Adipose tissue (tissue), 3 donors: ENCODE results near the gene DOP1A. TPM values are rescaled to one million over a fixed set of nuclear protein-coding genes. Genes with fewer than 3 reads are reported as not detected.

Experiments used
- H3K27ac ChIP-seq: one replicate; pipeline ENCODE4 v1.5.1; 2013; ENCODE audit warnings: low read depth, low read length
- WGBS, 3 donors: extraction: QIAGEN DNeasy Blood & Tissue Kit; methylation state at CpG; one replicate each; pipeline ENCODE4 v1.1.7; 2013; 5-methylcytosine and 5-hydroxymethylcytosine counted together
- polyA plus RNA-seq, 3 donors: library from polyadenylated mRNA; stranded (reverse); fragments of 200-250 nt; gene quantifications; one replicate each; pipeline ENCODE4 v1.2.3, GENCODE V29; 2013
- donor health status: healthy with polysubstance abuse.
- donor health status: Bipolar disorder and iron deficiency.
- donor health status: healthy.

DOP1A gene
- polyA plus RNA-seq, 3 donors = 4.3 to 5.7 (median 4.4) TPM

DNA sequence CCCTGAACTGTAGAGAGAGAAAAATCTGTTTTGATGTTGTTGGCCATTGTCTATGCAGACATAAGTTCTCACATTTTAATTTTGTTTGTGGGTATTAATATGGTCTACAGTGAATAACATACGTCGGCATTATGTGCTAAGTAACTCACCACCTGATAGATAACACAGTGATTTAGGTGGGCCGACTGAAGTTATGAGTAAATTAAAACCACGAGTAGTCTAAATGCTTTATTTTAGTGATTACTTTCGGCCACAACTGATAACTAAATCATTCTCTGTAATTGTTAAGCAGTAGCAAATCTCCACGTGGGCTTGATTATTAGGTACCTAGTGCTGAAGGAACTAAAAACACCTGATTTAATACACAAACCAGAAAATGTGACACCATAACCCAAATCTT, 1.1 kb downstream of the DOP1A start:
- 25 to 65% (median 64%) methylated on average over 6 of the region's 6 CpGs for WGBS, 3 donors
- no peak overlapping the region for H3K27ac ChIP-seq

GRCh38 chr6:83069633-83070032, 2.2 kb downstream of the DOP1A start:
- no peak overlapping the region for H3K27ac ChIP-seq

- no peak overlapping the region for H3K27ac ChIP-seq
- 73 to 81% (median 73%) methylated on average over 4 of the region's 4 CpGs for WGBS, 3 donors
Observed at GRCh38 chr6:83071023-83071422, 3.6 kb downstream of the DOP1A start.

DNA sequence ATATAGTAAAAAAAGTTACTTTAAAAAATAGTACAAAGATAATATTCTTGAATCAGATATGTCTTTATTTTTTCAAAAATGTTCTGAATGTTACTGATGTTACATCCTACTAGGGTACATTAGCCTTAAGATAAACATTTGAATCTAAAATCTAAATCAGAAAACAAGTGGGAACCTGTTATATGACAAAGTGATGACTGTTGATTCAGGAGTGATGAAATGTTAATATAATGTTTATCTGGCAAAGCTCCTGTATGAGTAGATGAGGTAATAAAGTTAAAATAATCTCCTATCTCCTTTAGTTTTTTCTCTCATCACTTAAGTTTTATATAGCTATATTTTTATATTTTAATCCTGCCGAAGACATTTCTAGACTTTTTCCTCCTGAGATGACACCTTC, 4.2 kb downstream of the DOP1A start:
- H3K27ac ChIP-seq = no peak overlapping the region
- 77 to 89% (median 82%) methylated on average over 1 of the region's 1 CpG for WGBS, 3 donors

DNA sequence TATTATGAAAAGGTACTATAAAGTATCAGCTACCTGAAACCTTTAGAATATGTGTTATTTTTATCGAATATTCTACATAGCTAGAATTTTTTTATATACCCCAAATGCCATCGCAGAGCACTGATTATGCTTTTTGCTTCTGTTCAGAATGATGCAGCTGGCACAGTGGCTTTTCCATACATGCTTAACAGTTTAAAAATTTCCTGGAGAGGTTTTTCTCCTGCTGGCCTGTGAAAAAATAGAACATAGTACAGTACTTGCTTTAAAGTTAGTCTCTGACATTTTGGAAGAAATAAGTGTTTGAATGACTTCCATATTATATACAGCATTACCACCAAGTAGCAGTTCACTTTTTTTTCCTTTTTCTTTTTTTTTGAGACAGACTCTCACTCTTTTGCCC, 5.3 kb downstream of the DOP1A start:
- 93 to 94% (median 93%) methylated on average over 2 of the region's 2 CpGs for WGBS, 3 donors
- H3K27ac ChIP-seq = no peak overlapping the region

DNA sequence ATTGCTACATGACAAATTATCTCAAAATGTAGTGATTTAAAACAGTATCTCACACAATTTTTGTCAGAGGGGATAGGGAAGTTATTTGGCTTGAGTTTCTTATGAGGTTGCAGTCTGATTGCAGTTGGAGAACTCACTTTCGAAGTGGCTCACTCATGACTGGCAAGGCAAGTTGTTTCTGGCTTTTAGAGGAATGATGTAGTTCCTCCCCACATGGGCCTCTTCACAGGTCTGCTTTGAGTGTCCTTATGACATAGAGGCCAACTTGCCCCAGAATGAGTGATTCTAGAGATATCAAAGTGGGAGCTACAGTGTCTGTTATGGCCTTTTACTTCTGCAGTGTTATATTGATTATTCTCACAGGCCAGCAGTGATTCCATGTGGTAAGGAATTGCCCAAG, 6.1 kb downstream of the DOP1A start:
- H3K27ac ChIP-seq = no peak overlapping the region
- WGBS, 3 donors = 88 to 97% (median 94%) methylated on average over 1 of the region's 1 CpG

DNA sequence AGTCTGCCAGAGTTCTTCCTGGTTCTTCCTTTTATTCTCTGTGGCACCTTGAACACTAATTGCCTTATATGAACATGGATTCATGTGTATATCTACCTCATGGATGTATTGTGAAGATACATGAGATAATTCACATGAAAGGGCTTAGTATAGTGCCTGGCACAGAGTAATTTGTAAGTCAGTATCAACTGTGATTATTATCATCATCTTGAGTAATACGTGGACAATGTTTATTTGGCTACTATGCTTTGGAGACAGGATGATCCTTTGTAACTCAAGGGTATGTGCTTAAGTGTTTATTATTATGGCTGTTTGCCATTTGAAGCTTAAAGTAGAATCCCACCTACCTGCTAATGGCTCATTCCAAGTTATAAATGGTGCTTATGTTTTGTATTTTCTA, 16.0 kb downstream of the DOP1A start:
- 52 to 66% (median 62%) methylated on average over 1 of the region's 1 CpG for WGBS, 3 donors
- no peak overlapping the region for H3K27ac ChIP-seq

DNA sequence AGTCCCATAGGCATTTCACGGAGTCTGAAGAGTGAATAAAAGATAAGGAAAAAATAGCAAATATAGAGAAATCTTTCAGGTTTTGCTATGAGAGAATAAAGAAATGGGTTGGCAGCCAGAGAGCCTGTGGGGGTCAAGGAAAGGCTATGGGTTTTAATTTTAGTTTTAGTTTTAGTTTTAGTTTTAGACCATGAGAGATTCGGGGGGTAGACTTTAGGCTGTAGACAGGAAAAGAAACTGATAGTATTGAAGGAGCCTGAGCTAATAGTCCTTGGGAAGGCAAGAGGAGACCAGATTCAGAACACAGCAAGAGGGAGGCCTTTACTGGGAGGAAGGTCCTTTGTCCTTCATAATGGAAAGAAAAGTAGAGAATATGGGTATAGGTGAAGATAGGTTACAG, 19.3 kb downstream of the DOP1A start:
- 82 to 93% (median 85%) methylated on average over 2 of the region's 2 CpGs for WGBS, 3 donors

GRCh38 chr6:83092756-83093399, 25.4 kb downstream of the DOP1A start:
- no peak overlapping the region for H3K27ac ChIP-seq
- 45 to 79% (median 55%) methylated on average over 3 of the region's 3 CpGs for WGBS, 3 donors

More for the DNA sequence above, 19.3 kb downstream of the DOP1A start:
- no peak overlapping the region for H3K27ac ChIP-seq

DNA sequence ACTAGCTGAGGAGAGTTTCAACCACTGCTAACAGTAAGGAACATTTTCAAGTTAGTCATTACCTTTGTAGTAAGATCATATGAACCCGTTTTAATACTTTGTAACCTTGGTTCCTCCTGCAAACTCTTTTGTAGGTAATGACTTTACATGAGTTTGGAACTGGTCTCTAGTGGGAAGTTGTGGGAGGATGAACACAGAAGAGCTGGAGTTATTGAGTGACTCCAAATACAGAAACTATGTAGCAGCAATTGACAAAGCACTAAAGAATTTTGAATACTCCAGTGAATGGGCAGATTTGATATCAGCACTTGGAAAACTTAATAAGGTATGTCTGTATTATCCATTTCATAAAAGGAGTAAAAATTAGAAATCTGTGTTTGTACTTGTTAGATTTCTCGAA, 29.3 kb downstream of the DOP1A start:
- 86 to 88% (median 87%) methylated on average over 2 of the region's 2 CpGs for WGBS, 3 donors
- no peak overlapping the region for H3K27ac ChIP-seq

GRCh38 chr6:83097204-83097603, 29.7 kb downstream of the DOP1A start:
- no peak overlapping the region for H3K27ac ChIP-seq
- WGBS, 3 donors = 85 to 90% (median 90%) methylated on average over 2 of the region's 2 CpGs

DNA sequence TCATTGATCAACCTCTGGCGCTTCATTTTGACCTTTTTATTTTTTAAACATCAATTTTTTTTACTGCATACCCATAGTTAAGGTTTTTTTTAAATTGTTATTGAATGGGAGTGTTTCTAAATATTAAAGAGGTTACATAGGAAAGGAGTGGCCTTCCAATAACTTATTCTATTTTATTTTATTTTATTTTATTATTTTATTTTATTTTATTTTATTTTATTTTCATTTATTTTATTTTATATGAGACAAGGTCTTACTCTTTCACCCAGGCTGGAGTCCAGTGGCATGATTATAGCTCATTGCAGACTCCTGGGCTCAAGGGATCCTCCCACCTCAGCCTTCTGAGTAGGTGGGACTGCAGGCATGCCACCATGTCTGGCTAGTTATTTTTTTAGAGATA, 30.2 kb downstream of the DOP1A start:
- 86 to 93% (median 89%) methylated on average over 1 of the region's 1 CpG for WGBS, 3 donors
- H3K27ac ChIP-seq = no peak overlapping the region

- no peak overlapping the region for H3K27ac ChIP-seq
- 84 to 92% (median 90%) methylated on average over 3 of the region's 3 CpGs for WGBS, 3 donors
Observed at GRCh38 chr6:83098589-83098988, 31.1 kb downstream of the DOP1A start.

DNA sequence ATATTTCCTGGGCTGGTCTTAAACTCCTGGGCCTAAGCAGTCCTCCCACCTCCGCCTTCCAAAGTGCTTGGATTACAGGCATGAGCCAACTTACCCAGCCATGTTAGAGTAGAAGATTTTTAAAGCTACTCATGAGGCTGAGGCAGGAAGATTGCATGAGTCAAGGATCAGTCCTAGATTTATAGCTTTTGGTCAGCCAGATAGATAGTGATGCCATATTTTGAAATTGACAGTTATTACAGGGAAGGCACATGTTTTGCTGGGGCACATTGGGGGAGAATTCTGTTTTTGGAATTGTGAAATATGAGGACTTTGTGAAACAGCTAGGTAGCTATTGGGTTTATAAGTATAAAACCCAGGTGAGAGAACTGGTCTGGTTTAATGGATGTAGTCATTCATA, 40.9 kb downstream of the DOP1A start:
- WGBS, 3 donors = 98 to 100% (median 100%) methylated on average over 1 of the region's 1 CpG
- H3K27ac ChIP-seq = no peak overlapping the region

GRCh38 chr6:83113258-83113657, 45.8 kb downstream of the DOP1A start:
- H3K27ac ChIP-seq = no peak overlapping the region
- WGBS, 3 donors = 65 to 77% (median 77%) methylated on average over 4 of the region's 4 CpGs

DNA sequence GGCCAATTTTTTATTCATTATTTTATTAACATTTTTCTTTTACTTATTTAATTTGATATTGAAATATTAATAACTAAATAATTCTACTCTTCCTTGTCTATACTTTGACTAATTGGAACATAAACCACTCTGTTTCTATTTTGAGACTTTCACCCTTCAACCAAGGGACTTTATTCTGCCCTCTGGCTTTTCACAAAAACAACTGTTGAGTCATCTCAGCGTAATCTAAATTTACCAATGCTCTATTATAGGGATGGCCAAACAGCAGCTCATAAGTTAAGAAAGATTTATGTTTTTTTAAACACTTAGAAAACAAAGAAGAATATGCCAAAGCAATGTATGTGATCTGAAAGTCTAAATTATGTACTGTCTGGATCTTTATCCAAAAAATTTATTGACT, 46.7 kb downstream of the DOP1A start:
- H3K27ac ChIP-seq = no peak overlapping the region
- 80 to 94% (median 82%) methylated on average over 1 of the region's 1 CpG for WGBS, 3 donors

DNA sequence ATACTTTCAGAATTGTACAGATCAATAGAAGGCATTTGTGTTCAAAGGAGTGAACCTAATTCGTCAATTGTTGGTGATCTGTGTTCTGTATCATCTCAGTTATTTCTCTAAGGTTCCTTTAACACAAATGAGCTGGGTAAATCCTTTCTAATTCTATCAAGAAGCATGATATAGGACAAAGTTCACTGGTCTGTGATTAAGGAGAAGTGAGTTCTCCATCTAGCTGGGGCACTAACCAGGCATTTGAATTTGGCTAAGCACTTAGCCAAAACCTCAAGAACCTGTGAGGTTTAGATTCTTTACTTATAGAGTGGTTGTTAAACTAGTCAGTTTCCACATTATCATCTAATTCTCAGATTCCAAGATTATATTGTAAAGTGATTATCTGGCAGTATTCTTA, 50.3 kb downstream of the DOP1A start:
- 92 to 100% (median 98%) methylated on average over 1 of the region's 1 CpG for WGBS, 3 donors

DNA sequence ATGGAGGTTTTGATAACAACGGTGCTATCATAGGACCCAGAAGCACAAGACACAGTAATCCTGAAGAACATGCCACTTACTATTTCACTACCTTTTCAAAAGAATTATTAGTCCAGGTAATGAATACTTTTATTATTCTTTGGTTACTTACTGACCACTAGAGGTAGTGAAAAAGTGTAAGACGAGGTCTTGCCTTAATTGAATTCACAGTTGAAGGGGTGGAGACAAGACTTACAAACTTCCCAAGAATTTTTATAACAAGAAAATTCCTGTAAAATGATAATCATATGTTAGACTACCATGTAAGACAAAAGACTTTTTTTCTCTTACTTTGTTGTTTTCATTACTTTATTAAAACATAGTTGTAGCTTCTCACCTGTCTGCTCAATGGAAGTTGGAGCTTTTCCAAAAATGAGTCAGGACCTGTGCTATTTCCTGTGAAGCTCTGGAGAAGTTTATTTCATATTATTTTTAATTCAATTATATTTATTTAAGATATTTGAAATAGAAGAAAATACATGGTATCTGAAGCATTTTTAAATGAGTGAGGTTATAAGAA, 52.4 kb downstream of the DOP1A start:
- 92 to 94% (median 94%) methylated on average over 2 of the region's 2 CpGs for WGBS, 3 donors
- no peak overlapping the region for H3K27ac ChIP-seq

More for the DNA sequence above, 50.3 kb downstream of the DOP1A start:
- H3K27ac ChIP-seq = no peak overlapping the region

DNA sequence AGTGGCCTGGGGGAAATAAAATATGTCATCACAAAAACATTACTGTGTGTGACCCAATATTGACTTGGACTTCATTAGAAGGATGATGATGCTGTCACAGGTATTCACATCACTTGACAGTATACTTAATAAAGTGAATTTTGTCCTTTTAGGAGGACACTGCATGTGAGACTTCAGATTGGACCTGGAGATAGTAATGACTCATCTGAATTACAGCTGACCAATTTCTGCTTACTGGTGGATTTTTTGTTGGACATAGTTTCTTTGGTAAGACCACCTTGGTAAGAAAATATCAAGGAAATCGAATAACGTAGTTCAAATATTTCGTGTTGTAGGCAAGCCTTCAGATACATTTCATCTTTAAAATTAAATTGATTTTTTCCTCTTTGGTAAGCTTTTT, 57.1 kb downstream of the DOP1A start:
- WGBS, 3 donors = 92 to 96% (median 94%) methylated on average over 3 of the region's 3 CpGs
- H3K27ac ChIP-seq = no peak overlapping the region

GRCh38 chr6:83125425-83125824, 58.0 kb downstream of the DOP1A start:
- H3K27ac ChIP-seq = no peak overlapping the region

DNA sequence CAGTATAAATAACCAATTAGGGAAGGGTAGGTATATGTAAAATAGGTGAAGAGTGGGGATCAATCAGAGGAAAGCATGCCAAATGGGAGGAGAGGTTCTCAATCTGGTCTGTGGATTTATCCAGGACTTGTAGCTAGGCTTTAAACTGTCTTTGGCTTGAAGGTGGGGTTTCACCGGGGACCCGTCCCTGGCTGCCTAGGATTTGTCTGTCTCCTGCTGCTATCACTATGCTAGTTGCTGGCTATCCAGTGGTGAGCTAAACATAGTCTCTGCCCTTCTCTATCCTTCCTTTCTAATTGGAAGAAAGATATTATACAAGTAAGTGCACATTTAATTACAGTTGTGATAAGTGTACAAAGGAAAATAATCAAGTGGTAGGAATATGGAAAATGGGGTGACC, 58.8 kb downstream of the DOP1A start:
- H3K27ac ChIP-seq = no peak overlapping the region
- WGBS, 3 donors = 96 to 98% (median 98%) methylated on average over 2 of the region's 2 CpGs
